C4-2B (cell line): ENCODE measurements around the gene LRRIQ3.

Experiments used
- ZFX ChIP-seq: fragments of 450-650 bp; IDR thresholded peaks from 2 replicates; pipeline ENCODE4 v1.6.1; 2017
- TF ChIP-seq, protein P1 (sequence below): fragments of 450-650 bp; conservative IDR thresholded peaks from 2 replicates; pipeline ENCODE4 v1.5.1; 2017; ENCODE audit warnings: mild to moderate bottlenecking

- TF ChIP-seq, protein P1, sequence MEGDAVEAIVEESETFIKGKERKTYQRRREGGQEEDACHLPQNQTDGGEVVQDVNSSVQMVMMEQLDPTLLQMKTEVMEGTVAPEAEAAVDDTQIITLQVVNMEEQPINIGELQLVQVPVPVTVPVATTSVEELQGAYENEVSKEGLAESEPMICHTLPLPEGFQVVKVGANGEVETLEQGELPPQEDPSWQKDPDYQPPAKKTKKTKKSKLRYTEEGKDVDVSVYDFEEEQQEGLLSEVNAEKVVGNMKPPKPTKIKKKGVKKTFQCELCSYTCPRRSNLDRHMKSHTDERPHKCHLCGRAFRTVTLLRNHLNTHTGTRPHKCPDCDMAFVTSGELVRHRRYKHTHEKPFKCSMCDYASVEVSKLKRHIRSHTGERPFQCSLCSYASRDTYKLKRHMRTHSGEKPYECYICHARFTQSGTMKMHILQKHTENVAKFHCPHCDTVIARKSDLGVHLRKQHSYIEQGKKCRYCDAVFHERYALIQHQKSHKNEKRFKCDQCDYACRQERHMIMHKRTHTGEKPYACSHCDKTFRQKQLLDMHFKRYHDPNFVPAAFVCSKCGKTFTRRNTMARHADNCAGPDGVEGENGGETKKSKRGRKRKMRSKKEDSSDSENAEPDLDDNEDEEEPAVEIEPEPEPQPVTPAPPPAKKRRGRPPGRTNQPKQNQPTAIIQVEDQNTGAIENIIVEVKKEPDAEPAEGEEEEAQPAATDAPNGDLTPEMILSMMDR, result no peak
- no peak for TF ChIP-seq ZFX
Observed at GRCh38 chr1:74003806-74004205, 194.2 kb downstream of the LRRIQ3 start.
